ENCODE results near the gene AKNA.
"Not testable (repeated sequence)": the region's sequence is repeated elsewhere in the genome, so short reads cannot be mapped to it uniquely, and the experiment has no call there.

The AKNA gene

DNA sequence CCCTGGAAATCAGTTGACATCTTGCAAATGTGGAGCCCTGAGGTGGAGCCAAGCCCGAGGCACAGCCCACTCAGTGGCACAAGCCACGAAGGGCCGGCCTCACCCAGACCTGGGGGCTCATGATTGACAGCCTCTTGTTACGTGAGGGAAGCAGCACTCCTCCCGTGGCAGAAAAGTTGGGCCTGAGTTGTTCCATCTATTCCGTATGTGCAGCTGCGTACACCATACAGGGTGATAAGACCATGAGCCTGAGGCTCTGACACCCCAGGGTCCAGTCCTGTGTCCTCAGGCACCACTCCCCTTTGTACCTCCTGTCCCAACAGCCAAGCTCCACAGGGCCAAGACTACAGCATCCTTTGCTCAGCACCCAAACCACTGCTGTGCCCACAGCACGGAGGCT, 60.0 kb downstream of the AKNA start:
- H3K23ac ChIP-seq (ENCODE audit: low read depth, low read length, poor library complexity), result no peak overlapping the region
- H2BK120ac ChIP-seq (ENCODE audit: low read depth, low read length), result no peak overlapping the region
- peak overlapping the region; percentile 5 for H2BK5ac ChIP-seq (ENCODE audit: low read length)
- H3K36me3 ChIP-seq (replicated peaks in 1 of 2; ENCODE audit: control insufficient read depth in 2 of 2, insufficient read depth in 2 of 2, low read length in 2 of 2), result no peaks in the 10 kb centered on the region
- peaks cover 1% of the 10 kb centered on the region for H3K79me1 ChIP-seq (ENCODE audit: low read depth, low read length)
- no peak overlapping the region for H3K4me3 ChIP-seq (ENCODE audit: low read length in 2 of 2)
- H3K18ac ChIP-seq (ENCODE audit: low read length), result peak overlapping the region; percentile 85
- peak overlapping the region; percentile 65 for H4K8ac ChIP-seq (ENCODE audit: low read depth, low read length)
- no peak overlapping the region for H3K4ac ChIP-seq (ENCODE audit: low read length)
- DNase-seq (ENCODE audit: low spot score), result no peak
- peak overlapping the region; percentile 63 for H3K14ac ChIP-seq (ENCODE audit: low read length)
- no peak overlapping the region for H3K4me2 ChIP-seq (ENCODE audit: insufficient read depth, low read length, poor library complexity, severe bottlenecking)
- H2BK12ac ChIP-seq (ENCODE audit: low read length), result no peak overlapping the region
- H2AFZ ChIP-seq (ENCODE audit: low read length), result no peak overlapping the region
- H3K9ac ChIP-seq (ENCODE audit: low read depth, low read length, poor library complexity), result no peak overlapping the region
- peak overlapping the region; percentile 53 for H4K91ac ChIP-seq (ENCODE audit: low read depth, low read length, poor library complexity)
- no peaks in the 10 kb centered on the region for H3K9me3 ChIP-seq (replicated peaks in 1 of 2; ENCODE audit: control insufficient read depth in 2 of 2, insufficient read depth in 1 of 2, low read depth in 1 of 2, low read length in 2 of 2)
- no peaks in the 10 kb centered on the region for H3K4me1 ChIP-seq (ENCODE audit: control insufficient read depth in 2 of 2, insufficient read depth in 1 of 2, low read depth in 1 of 2, low read length in 2 of 2)
- peaks cover 0 to 28% (median 2%) of the 10 kb centered on the region in 3 experiments for H3K27me3 ChIP-seq (ENCODE audit: control insufficient read depth in 3 of 3, insufficient read depth in 3 of 3, low read depth in 1 of 3, low read length in 3 of 3)
- no peak overlapping the region for H3K27ac ChIP-seq (replicated peaks; ENCODE audit: low read length)
- H2AK5ac ChIP-seq (ENCODE audit: low read depth, low read length), result peak overlapping the region; percentile 90
- no CpG with 5 or more reads among the region's 8 CpGs for WGBS, 2 donors (ENCODE audit: extremely low coverage in 2 of 2, insufficient read length in 2 of 2, insufficient replicate concordance in 1 of 2)
- peak overlapping the region; percentile 75 for H2BK15ac ChIP-seq (ENCODE audit: low read length)

DNA sequence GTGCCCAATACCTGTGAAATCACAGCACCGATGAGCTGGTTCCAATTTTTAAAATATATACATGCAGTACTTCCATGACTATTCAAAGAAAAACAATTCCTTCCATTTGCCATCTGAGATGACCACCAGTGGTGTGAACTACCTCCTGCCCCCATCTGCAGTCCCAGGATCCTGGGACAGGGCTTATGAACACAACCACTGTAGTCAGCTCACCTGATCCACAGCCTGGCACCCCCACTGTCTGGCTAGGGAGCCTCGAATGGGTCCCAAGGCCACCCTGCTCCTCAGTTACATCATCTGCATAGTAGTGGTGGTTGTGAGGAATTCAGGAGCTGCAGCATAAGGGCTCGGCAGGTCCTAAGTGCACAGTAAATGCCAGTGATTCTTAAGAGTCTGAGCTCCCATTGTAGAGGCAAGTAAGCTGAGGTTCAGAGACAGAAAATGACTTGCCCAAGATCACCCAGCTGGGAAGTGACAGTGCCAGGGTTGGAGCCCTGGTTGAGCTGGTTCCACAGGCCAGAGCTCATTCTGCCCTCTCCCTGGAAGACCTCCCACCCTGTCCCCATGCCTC, 62.0 kb downstream of the AKNA start:
- H3K9ac ChIP-seq (ENCODE audit: low read depth, low read length, poor library complexity); H3K36me3 ChIP-seq (replicated peaks in 1 of 2; ENCODE audit: control insufficient read depth in 2 of 2, insufficient read depth in 2 of 2, low read length in 2 of 2); H4K8ac ChIP-seq (ENCODE audit: low read depth, low read length); H2BK120ac ChIP-seq (ENCODE audit: low read depth, low read length); H2BK15ac ChIP-seq (ENCODE audit: low read length); H3K27ac ChIP-seq (replicated peaks; ENCODE audit: low read length); H3K79me1 ChIP-seq (ENCODE audit: low read depth, low read length); H2BK5ac ChIP-seq (ENCODE audit: low read length); H2AK5ac ChIP-seq (ENCODE audit: low read depth, low read length); DNase-seq (ENCODE audit: low spot score); H2AFZ ChIP-seq (ENCODE audit: low read length); H4K91ac ChIP-seq (ENCODE audit: low read depth, low read length, poor library complexity); H3K18ac ChIP-seq (ENCODE audit: low read length); H3K4ac ChIP-seq (ENCODE audit: low read length); H3K4me1 ChIP-seq (ENCODE audit: control insufficient read depth in 2 of 2, insufficient read depth in 1 of 2, low read depth in 1 of 2, low read length in 2 of 2); H3K4me3 ChIP-seq (ENCODE audit: low read length in 2 of 2); H2BK12ac ChIP-seq (ENCODE audit: low read length); H3K4me2 ChIP-seq (ENCODE audit: insufficient read depth, low read length, poor library complexity, severe bottlenecking); H3K14ac ChIP-seq (ENCODE audit: low read length); H3K9me3 ChIP-seq (replicated peaks in 1 of 2; ENCODE audit: control insufficient read depth in 2 of 2, insufficient read depth in 1 of 2, low read depth in 1 of 2, low read length in 2 of 2); H3K23ac ChIP-seq (ENCODE audit: low read depth, low read length, poor library complexity): not testable (repeated sequence)
- peaks cover 0 to 28% (median 2%) of the 10 kb centered on the region in 3 experiments for H3K27me3 ChIP-seq (ENCODE audit: control insufficient read depth in 3 of 3, insufficient read depth in 3 of 3, low read depth in 1 of 3, low read length in 3 of 3)
- WGBS, 2 donors (ENCODE audit: extremely low coverage in 2 of 2, insufficient read length in 2 of 2, insufficient replicate concordance in 1 of 2), result no CpG with 5 or more reads among the region's 3 CpGs

DNA sequence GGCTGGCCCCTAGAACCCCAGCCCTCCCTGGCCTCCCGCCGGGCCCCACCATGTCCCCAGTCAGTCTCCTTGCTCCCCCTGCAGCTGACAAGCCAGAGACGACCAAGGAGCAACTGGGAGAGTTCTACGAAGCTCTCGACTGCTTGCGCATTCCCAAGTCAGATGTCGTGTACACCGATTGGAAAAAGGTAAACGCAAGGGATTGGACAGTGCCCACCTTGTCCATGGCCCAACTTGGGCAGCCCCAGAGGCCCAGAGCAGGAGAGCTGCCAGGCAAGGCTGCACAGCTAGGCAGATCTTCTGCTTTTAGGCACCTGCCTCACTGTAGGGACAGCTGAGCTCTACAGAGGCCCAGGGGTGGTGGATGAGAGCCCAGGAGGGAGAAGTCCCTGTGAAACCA, 62.8 kb downstream of the AKNA start:
- H3K4ac ChIP-seq (ENCODE audit: low read length); H3K4me3 ChIP-seq (ENCODE audit: low read length in 2 of 2); H2AFZ ChIP-seq (ENCODE audit: low read length); H3K9me3 ChIP-seq (replicated peaks in 1 of 2; ENCODE audit: control insufficient read depth in 2 of 2, insufficient read depth in 1 of 2, low read depth in 1 of 2, low read length in 2 of 2); H3K14ac ChIP-seq (ENCODE audit: low read length); H3K79me1 ChIP-seq (ENCODE audit: low read depth, low read length); H3K18ac ChIP-seq (ENCODE audit: low read length); H2BK5ac ChIP-seq (ENCODE audit: low read length); H3K27ac ChIP-seq (replicated peaks; ENCODE audit: low read length); H3K23ac ChIP-seq (ENCODE audit: low read depth, low read length, poor library complexity); H4K8ac ChIP-seq (ENCODE audit: low read depth, low read length); H3K36me3 ChIP-seq (replicated peaks in 1 of 2; ENCODE audit: control insufficient read depth in 2 of 2, insufficient read depth in 2 of 2, low read length in 2 of 2); H3K4me2 ChIP-seq (ENCODE audit: insufficient read depth, low read length, poor library complexity, severe bottlenecking); H2BK120ac ChIP-seq (ENCODE audit: low read depth, low read length); H2BK12ac ChIP-seq (ENCODE audit: low read length); H3K9ac ChIP-seq (ENCODE audit: low read depth, low read length, poor library complexity); H2AK5ac ChIP-seq (ENCODE audit: low read depth, low read length); H2BK15ac ChIP-seq (ENCODE audit: low read length); DNase-seq (ENCODE audit: low spot score); H3K4me1 ChIP-seq (ENCODE audit: control insufficient read depth in 2 of 2, insufficient read depth in 1 of 2, low read depth in 1 of 2, low read length in 2 of 2); H4K91ac ChIP-seq (ENCODE audit: low read depth, low read length, poor library complexity): not testable (repeated sequence)
- no CpG with 5 or more reads among the region's 9 CpGs for WGBS, 2 donors (ENCODE audit: extremely low coverage in 2 of 2, insufficient read length in 2 of 2, insufficient replicate concordance in 1 of 2)
- peaks cover 0 to 28% (median 2%) of the 10 kb centered on the region in 3 experiments for H3K27me3 ChIP-seq (ENCODE audit: control insufficient read depth in 3 of 3, insufficient read depth in 3 of 3, low read depth in 1 of 3, low read length in 3 of 3)

DNA sequence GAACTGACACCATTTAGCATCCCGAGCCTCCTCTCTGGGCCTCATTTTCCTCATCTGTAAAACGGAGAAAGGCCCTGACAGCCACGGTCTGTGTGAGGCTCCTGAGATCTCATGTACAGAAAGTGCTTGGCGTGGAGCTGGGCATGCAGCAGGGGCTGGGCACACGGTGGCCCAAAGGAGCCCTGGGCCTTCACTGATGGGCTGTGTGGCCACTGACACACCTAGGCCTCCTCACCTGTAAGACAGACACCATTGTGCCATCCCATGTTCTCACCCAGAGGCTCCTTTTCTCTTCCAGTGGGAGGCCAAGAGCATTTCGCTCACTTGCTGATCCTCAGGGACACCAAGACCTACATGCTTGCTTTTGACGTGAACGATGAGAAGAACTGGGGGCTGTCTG, 63.3 kb downstream of the AKNA start:
- Histone ChIP-seq H2AFZ (ENCODE audit: low read length) (no peak overlapping the region), H3K9ac (ENCODE audit: low read depth, low read length, poor library complexity) (no peak overlapping the region), H3K18ac (ENCODE audit: low read length) (peak overlapping the region; percentile 50), H2AK5ac (ENCODE audit: low read depth, low read length) (peak overlapping the region; percentile 5), H3K9me3 (replicated peaks in 1 of 2; ENCODE audit: control insufficient read depth in 2 of 2, insufficient read depth in 1 of 2, low read depth in 1 of 2, low read length in 2 of 2) (no peaks in the 10 kb centered on the region), H2BK5ac (ENCODE audit: low read length) (no peak overlapping the region), H3K79me1 (ENCODE audit: low read depth, low read length) (peaks cover 1% of the 10 kb centered on the region), H3K4me3 (ENCODE audit: low read length in 2 of 2) (no peak overlapping the region), H3K27me3 (ENCODE audit: control insufficient read depth in 3 of 3, insufficient read depth in 3 of 3, low read depth in 1 of 3, low read length in 3 of 3) (peaks cover 0 to 28% (median 2%) of the 10 kb centered on the region in 3 experiments), H3K23ac (ENCODE audit: low read depth, low read length, poor library complexity) (no peak overlapping the region), H4K91ac (ENCODE audit: low read depth, low read length, poor library complexity) (no peak overlapping the region), H3K36me3 (replicated peaks in 1 of 2; ENCODE audit: control insufficient read depth in 2 of 2, insufficient read depth in 2 of 2, low read length in 2 of 2) (no peaks in the 10 kb centered on the region), H3K27ac (replicated peaks; ENCODE audit: low read length) (no peak overlapping the region), H3K14ac (ENCODE audit: low read length) (no peak overlapping the region), H3K4ac (ENCODE audit: low read length) (no peak overlapping the region), H2BK120ac (ENCODE audit: low read depth, low read length) (no peak overlapping the region), H2BK12ac (ENCODE audit: low read length) (no peak overlapping the region), H2BK15ac (ENCODE audit: low read length) (peak overlapping the region; percentile 15), H3K4me2 (ENCODE audit: insufficient read depth, low read length, poor library complexity, severe bottlenecking) (peak overlapping the region; percentile 11), H4K8ac (ENCODE audit: low read depth, low read length) (no peak overlapping the region), H3K4me1 (ENCODE audit: control insufficient read depth in 2 of 2, insufficient read depth in 1 of 2, low read depth in 1 of 2, low read length in 2 of 2) (no peaks in the 10 kb centered on the region)
- no CpG with 5 or more reads among the region's 8 CpGs for WGBS, 2 donors (ENCODE audit: extremely low coverage in 2 of 2, insufficient read length in 2 of 2, insufficient replicate concordance in 1 of 2)
- DNase-seq (ENCODE audit: low spot score), result no peak

All from neuronal stem cell (in vitro differentiated cells).